ENCODE results near the gene POLR1B.

DNA sequence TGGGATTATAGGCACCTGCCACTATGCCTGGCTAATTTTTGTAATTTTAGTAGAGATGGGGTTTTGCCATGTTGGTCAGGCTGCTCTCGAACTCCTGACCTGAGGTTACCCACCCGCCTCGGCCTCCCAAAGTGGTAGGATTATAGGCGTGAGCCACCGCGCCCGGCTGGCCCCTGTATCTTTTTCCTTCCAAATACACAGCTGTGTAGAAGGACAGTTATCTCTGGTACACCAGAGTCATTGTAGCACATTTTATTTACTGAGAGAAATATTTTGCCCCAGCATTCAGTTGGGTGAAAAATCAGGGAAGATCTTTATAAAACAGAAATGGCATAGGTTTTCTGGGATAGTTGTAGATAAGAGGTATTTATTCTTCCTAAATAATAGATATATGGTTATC is 23.5 kb upstream of the POLR1B start:
- no peak for TF ChIP-seq CTCF (IDR thresholded peaks at IDR 0.05)
- TF ChIP-seq EP300 (IDR thresholded peaks at IDR 0.05): no peak
- TF ChIP-seq POLR2AphosphoS5 (IDR thresholded peaks at IDR 0.05): no peak
